H1 (cell line): ENCODE data around the gene CDK10. TPM values are rescaled to one million over a fixed set of nuclear protein-coding genes. Genes with fewer than 3 reads are reported as not detected.

Source experiments
- CTCF ChIA-PET: fragments of 300-600 bp; sonication (Branson Sonifier 250); formaldehyde crosslinking; loops from one replicate; lab custom pipeline; 2021; ENCODE audit not compliant: partially characterized antibody; lab: Charles Lee
- POLR2A ChIA-PET: fragments of 300-600 bp; sonication (Branson Sonifier 250); formaldehyde crosslinking; loops from one replicate; lab custom pipeline; 2021; ENCODE audit warnings: inconsistent platforms; ENCODE audit not compliant: partially characterized antibody; lab: Charles Lee
- DNase-seq, 2 experiments: peaks; one replicate each; pipeline versions ENCODE4 v3.0.0 to v3.0.0-alpha.2; 2010 to 2022; ENCODE audit warnings: low spot score in 2 of 2, low read depth in 1 of 2, mixed read lengths in 1 of 2
- FAIRE-seq: peaks from 2 replicates; lab custom pipeline; 2011; peaks lifted over from hg19 to GRCh38; lab: Jason Lieb, UNC
- H2AFZ ChIP-seq: 2 replicates; pipeline ENCODE4 v1.8.1; 2012; ENCODE audit warnings: low read length, inconsistent platforms
- H2AK5ac ChIP-seq: 2 replicates; pipeline ENCODE4 v1.6.1; 2013; ENCODE audit warnings: low read depth, low read length
- H2BK120ac ChIP-seq: replicated peaks from 2 replicates; pipeline ENCODE3; 2013; ENCODE audit warnings: low read depth, low read length, inconsistent platforms
- H2BK12ac ChIP-seq: 2 replicates; pipeline ENCODE4 v1.6.1; 2013; ENCODE audit warnings: low read depth, low read length
- H2BK15ac ChIP-seq: 2 replicates; pipeline ENCODE4 v1.6.1; 2013; ENCODE audit warnings: low read length
- H2BK20ac ChIP-seq: 2 replicates; pipeline ENCODE4 v1.6.1; 2013; ENCODE audit warnings: low read length
- H2BK5ac ChIP-seq: 2 replicates; pipeline ENCODE4 v1.6.1; 2013; ENCODE audit warnings: low read depth, low read length
- H3K14ac ChIP-seq: 2 replicates; pipeline ENCODE4 v1.6.1; 2013; ENCODE audit warnings: inconsistent platforms; ENCODE audit not compliant: insufficient read length
- H3K18ac ChIP-seq: 2 replicates; pipeline ENCODE4 v1.6.1; 2013; ENCODE audit warnings: low read length; ENCODE audit errors: extremely low read depth
- H3K23ac ChIP-seq: 2 replicates; pipeline ENCODE4 v1.6.1; 2013; ENCODE audit warnings: inconsistent platforms; ENCODE audit not compliant: insufficient read length
- H3K23me2 ChIP-seq: 2 replicates; pipeline ENCODE4 v1.6.1; 2013; ENCODE audit warnings: low read depth, low read length
- H3K27ac ChIP-seq: 2 replicates; pipeline ENCODE4 v1.6.1; 2011; ENCODE audit warnings: low read depth, low read length, inconsistent platforms
- H3K27me3 ChIP-seq, 4 experiments: replicated peaks in 1 of 4; 1 replicate in 1 of 4; 2 replicates in 3 of 4; pipeline versions ENCODE4 v1.6.1 to v1.8.1; 2011 to 2013; ENCODE audit warnings: low read length in 3 of 4, mild to moderate bottlenecking in 3 of 4, inconsistent platforms in 2 of 4, mixed read lengths in 2 of 4, moderate library complexity in 1 of 4; ENCODE audit not compliant: control insufficient read depth in 3 of 4, insufficient read depth in 3 of 4; ENCODE audit errors: extremely low read depth in 1 of 4
- H3K36me3 ChIP-seq, 4 experiments: 2 replicates each; pipeline versions ENCODE4 v1.6.1 to v1.8.1; 2011 to 2013; ENCODE audit warnings: mild to moderate bottlenecking in 4 of 4, low read length in 3 of 4, moderate library complexity in 2 of 4, control low read depth in 1 of 4, inconsistent platforms in 1 of 4; ENCODE audit not compliant: insufficient read depth in 4 of 4, control insufficient read depth in 2 of 4
- H3K4ac ChIP-seq: replicated peaks from 2 replicates; pipeline ENCODE3; 2013; ENCODE audit warnings: low read length, low read depth, mixed read lengths, inconsistent platforms; ENCODE audit not compliant: insufficient read length
- H3K4me1 ChIP-seq, 4 experiments: replicated peaks in 1 of 4; 1 replicate in 1 of 4; 2 replicates in 3 of 4; pipeline versions ENCODE4 v1.6.1 to v1.8.1; 2011 to 2013; ENCODE audit warnings: low read length in 3 of 4, inconsistent platforms in 2 of 4, mixed read lengths in 1 of 4; ENCODE audit not compliant: insufficient read depth in 4 of 4, control insufficient read depth in 3 of 4
- H3K4me2 ChIP-seq, 2 experiments: 2 replicates each; pipeline versions ENCODE4 v1.6.1 to v1.8.1; 2011 to 2013; ENCODE audit warnings: low read depth in 2 of 2, low read length in 2 of 2, control low read depth in 1 of 2, inconsistent platforms in 1 of 2, mild to moderate bottlenecking in 1 of 2; ENCODE audit not compliant: insufficient read depth in 1 of 2
- H3K4me3 ChIP-seq, 4 experiments: fragments of 200-600, 300-600 bp in 1 of 4; sonication (generic), shearing (Covaris generic), sonication (Bioruptor Twin) in 1 of 4; 2 replicates each; pipeline versions ENCODE4 v1.5.1 to v1.8.1; 2011 to 2016; ENCODE audit warnings: low read length in 4 of 4, low read depth in 3 of 4, control low read depth in 2 of 4, inconsistent platforms in 2 of 4, mild to moderate bottlenecking in 2 of 4, mixed read lengths in 1 of 4, moderate library complexity in 1 of 4; ENCODE audit not compliant: insufficient read depth in 2 of 4; ENCODE audit errors: extremely low read depth in 1 of 4
- H3K56ac ChIP-seq: replicated peaks from 2 replicates; pipeline ENCODE3; 2013; ENCODE audit warnings: low read depth, mild to moderate bottlenecking, mixed read lengths, low read length, inconsistent platforms; ENCODE audit not compliant: insufficient read length
- H3K79me1 ChIP-seq: 2 replicates; pipeline ENCODE4 v1.6.1; 2013; ENCODE audit warnings: low read depth, low read length, control low read depth
- H3K79me2 ChIP-seq, 2 experiments: 2 replicates each; pipeline versions ENCODE4 v1.6.1 to v1.8.1; 2012 to 2013; ENCODE audit warnings: low read length in 2 of 2, mild to moderate bottlenecking in 2 of 2, inconsistent platforms in 1 of 2; ENCODE audit not compliant: insufficient read depth in 2 of 2, control insufficient read depth in 1 of 2
- H3K9ac ChIP-seq, 4 experiments: replicated peaks in 1 of 4; 1 replicate in 1 of 4; 2 replicates in 3 of 4; pipeline versions ENCODE4 v1.6.1 to v1.8.1; 2011 to 2013; ENCODE audit warnings: low read depth in 3 of 4, low read length in 3 of 4, control low read depth in 2 of 4, mild to moderate bottlenecking in 2 of 4, moderate library complexity in 2 of 4, inconsistent platforms in 1 of 4; ENCODE audit errors: extremely low read depth in 1 of 4
- H3K9me3 ChIP-seq, 2 experiments: 2 replicates each; pipeline versions ENCODE4 v1.6.1 to v1.8.1; 2012 to 2013; ENCODE audit warnings: mild to moderate bottlenecking in 2 of 2, moderate library complexity in 2 of 2, control low read depth in 1 of 2, inconsistent platforms in 1 of 2, low read depth in 1 of 2, low read length in 1 of 2, mixed read lengths in 1 of 2; ENCODE audit not compliant: insufficient read depth in 2 of 2
- H4K20me1 ChIP-seq, 2 experiments: replicated peaks in 1 of 2; 2 replicates each; pipeline versions ENCODE3 to v1.8.1; 2011 to 2013; ENCODE audit warnings: inconsistent platforms in 2 of 2, low read length in 2 of 2, mild to moderate bottlenecking in 1 of 2; ENCODE audit not compliant: insufficient read depth in 2 of 2, control insufficient read depth in 1 of 2
- H4K5ac ChIP-seq: 2 replicates; pipeline ENCODE4 v1.6.1; 2013; ENCODE audit warnings: low read length, low read depth, mixed read lengths, inconsistent platforms; ENCODE audit not compliant: insufficient read length
- H4K8ac ChIP-seq: 2 replicates; pipeline ENCODE4 v1.8.0; 2013; ENCODE audit warnings: mild to moderate bottlenecking, moderate library complexity, low read length, inconsistent platforms; ENCODE audit not compliant: insufficient read depth; ENCODE audit errors: extremely low read depth
- H4K91ac ChIP-seq: replicated peaks from 2 replicates; pipeline ENCODE3; 2013; ENCODE audit warnings: low read length, mixed read lengths, inconsistent platforms; ENCODE audit not compliant: insufficient read length
- BRCA1 ChIP-seq: IDR thresholded peaks from 2 replicates; pipeline ENCODE4 v1.6.1; 2012; ENCODE audit warnings: low read depth, low read length, improper control_type of control experiment
- CBX5 ChIP-seq: fragments of 300-800, 300-1000 bp; sonication (generic); IDR thresholded peaks from 2 replicates; pipeline ENCODE4 v1.7.1; 2016; ENCODE audit warnings: antibody characterized with exemption, low read length, low read depth
- CHD1 ChIP-seq: IDR thresholded peaks from 2 replicates; pipeline ENCODE4 v1.6.1; 2012; ENCODE audit warnings: low read depth, low read length, improper control_type of control experiment
- EZH2 ChIP-seq: fragments of 200-600 bp; sonication (generic); IDR thresholded peaks from 2 replicates; pipeline ENCODE4 v1.7.1; 2012; ENCODE audit warnings: low read depth, mild to moderate bottlenecking, moderate library complexity, low read length, inconsistent platforms; ENCODE audit not compliant: severe bottlenecking
- GTF2F1 ChIP-seq: IDR thresholded peaks from 2 replicates; pipeline ENCODE4 v1.6.1; 2012; ENCODE audit warnings: low read depth, low read length, improper control_type of control experiment, borderline replicate concordance
- HDAC6 ChIP-seq: IDR thresholded peaks from one replicate; pipeline ENCODE4 v1.7.1; 2012; ENCODE audit warnings: low read depth, mild to moderate bottlenecking, inconsistent platforms, low read length, moderate library complexity
- MAFK ChIP-seq: IDR thresholded peaks from 2 replicates; pipeline ENCODE4 v1.6.1; 2012; ENCODE audit warnings: low read depth, mild to moderate bottlenecking, improper control_type of control experiment, low read length
- POU5F1 ChIP-seq: IDR thresholded peaks from 2 replicates; pipeline ENCODE4 v1.6.1; 2011; ENCODE audit warnings: low read depth, mild to moderate bottlenecking, low read length, moderate library complexity
- SP1 ChIP-seq: IDR thresholded peaks from 2 replicates; pipeline ENCODE4 v1.6.1; 2011; ENCODE audit warnings: low read depth, low read length
- SP4 ChIP-seq: IDR thresholded peaks from 2 replicates; pipeline ENCODE4 v1.6.1; 2012; ENCODE audit warnings: low read length, inconsistent platforms
- SRF ChIP-seq: IDR thresholded peaks from 2 replicates; pipeline ENCODE4 v1.6.1; 2011; ENCODE audit warnings: mild to moderate bottlenecking, low read depth, low read length, moderate library complexity
- SUZ12 ChIP-seq: fragments of 200-600 bp; sonication (generic); IDR thresholded peaks from 2 replicates; pipeline ENCODE4 v1.6.1; 2012; ENCODE audit warnings: mild to moderate bottlenecking, inconsistent platforms, low read length, moderate library complexity, mixed read lengths
- TAF7 ChIP-seq: optimal IDR thresholded peaks from 2 replicates; pipeline ENCODE3; 2011; ENCODE audit warnings: low read depth, mild to moderate bottlenecking, inconsistent platforms, low read length, moderate library complexity, borderline replicate concordance
- whole genome bisulfite sequencing, 2 experiments: shearing (Covaris generic) in 1 of 2; methylation state at CpG; one replicate each; pipeline versions ENCODE4 v1.1.6 to v1.1.7; 2013 to 2015; ENCODE audit warnings: low lambda C conversion rate in 2 of 2, mixed read lengths in 2 of 2, inconsistent platforms in 1 of 2, low coverage in 1 of 2, missing lambda C conversion rate in 1 of 2; ENCODE audit not compliant: insufficient replicate concordance in 2 of 2, insufficient coverage in 1 of 2, insufficient read length in 1 of 2; ENCODE audit errors: extremely low coverage in 1 of 2, missing lambda C conversion rate in 1 of 2; 5-methylcytosine and 5-hydroxymethylcytosine counted together
- polyA plus RNA-seq, 7 experiments: library from polyadenylated mRNA; depleted of rRNA in 3 of 7; stranded (reverse) in 5 of 7; unstranded in 2 of 7; fragments of >200 nt in 5 of 7; fragments of 200-250 nt in 2 of 7; gene quantifications; 1 replicate in 5 of 7; 2 replicates in 1 of 7; 4 replicates in 1 of 7; pipeline versions ENCODE4 v1.2.1 to v1.2.3, GENCODE V29; 2011 to 2013; ENCODE audit warnings: missing spikeins in 2 of 7, mixed read lengths in 2 of 7
- total RNA-seq: library from RNA; stranded (reverse); fragmentation: NEBNext Ultra II Directional; extraction: Animal tissue kit (Norgen Biotek cat#: 25700); gene quantifications from 2 replicates; pipeline ENCODE4 v1.2.1, GENCODE V29; 2021

The CDK10 gene
- total and polyA plus RNA-seq, 2 of the 8 experiments (the other 6 are each of a cell fraction or from before 2014, with no cell fraction given): 49.5 to 83.9 TPM

GRCh38 chr16:89672177-89672941 is 14.1 kb upstream of the CDK10 start:
- H2BK15ac ChIP-seq: no peak overlapping the region
- H3K27me3 ChIP-seq: no peaks in the 10 kb centered on the region
- H3K18ac ChIP-seq: no peak overlapping the region
- no peaks in the 10 kb centered on the region for H3K79me2 ChIP-seq
- H3K9me3 ChIP-seq: peaks cover 11 to 14% of the 10 kb centered on the region in 2 experiments; a peak in 2 of 4 replicates
- no peak for DNase-seq
- no peak overlapping the region for H4K91ac ChIP-seq
- TF ChIP-seq HDAC6: no peak
- no peak for TF ChIP-seq BRCA1
- TF ChIP-seq SP4: no peak
- TF ChIP-seq EZH2: no peak
- no peak for TF ChIP-seq MAFK
- no peak for TF ChIP-seq GTF2F1
- no peak for TF ChIP-seq SUZ12
- TF ChIP-seq SP1: no peak
- TF ChIP-seq POU5F1: no peak
- no peak for TF ChIP-seq CHD1
- TF ChIP-seq SRF: no peak
- no peak for TF ChIP-seq CBX5
- no peak for TF ChIP-seq TAF7
- H4K20me1 ChIP-seq: peaks cover 0 to 2% of the 10 kb centered on the region in 2 experiments
- H2AK5ac ChIP-seq: no peak overlapping the region
- H3K4me3 ChIP-seq: no peak overlapping the region
- H3K23me2 ChIP-seq: no peaks in the 10 kb centered on the region
- H3K79me1 ChIP-seq: no peaks in the 10 kb centered on the region
- POLR2A ChIA-PET: interaction anchor here (1.2 to 1.4 kb wide), 3 partner anchors 13 to 15 kb away, joined by 3 to 4 read pairs (median 3); partner anchors contain the start of genes CHMP1A and SPATA33
- no peak for FAIRE-seq
- H3K36me3 ChIP-seq: no peaks in the 10 kb centered on the region; a peak in 2 of 8 replicates
- no peak overlapping the region for H3K23ac ChIP-seq
- H4K8ac ChIP-seq: no peak overlapping the region
- H3K56ac ChIP-seq: no peak overlapping the region
- H3K4me2 ChIP-seq: no peak overlapping the region
- no peak overlapping the region for H3K14ac ChIP-seq
- H2AFZ ChIP-seq: no peak overlapping the region
- H2BK12ac ChIP-seq: no peak overlapping the region
- H3K27ac ChIP-seq: no peak overlapping the region
- H2BK5ac ChIP-seq: no peak overlapping the region
- CTCF ChIA-PET: interaction anchor here (0.6 to 1.7 kb wide), 2 partner anchors 57 to 901 kb away, joined by 3 to 5 read pairs; no protein-coding TSS in a partner anchor
- 90% methylated on average over 16 of the region's 16 CpGs; no CpG with 5 or more reads in 1 of the 2 experiments for WGBS, 2 experiments
- no peaks in the 10 kb centered on the region for H3K4me1 ChIP-seq
- H2BK20ac ChIP-seq: no peak overlapping the region
- H3K9ac ChIP-seq: no peak overlapping the region
- no peak overlapping the region for H2BK120ac ChIP-seq
- H4K5ac ChIP-seq: no peak overlapping the region
- no peak overlapping the region for H3K4ac ChIP-seq
